Neural progenitor cell (in vitro differentiated cells): ENCODE data around the gene SPATA6.
"Not testable (repeated sequence)": the region's sequence is repeated elsewhere in the genome, so short reads cannot be mapped to it uniquely, and the experiment has no call there.

Experiments used
- CTCF ChIP-seq: fragments of 200-600 bp; sonication (generic); IDR thresholded peaks from 2 replicates; pipeline ENCODE4 v1.5.1; 2017; ENCODE audit warnings: antibody characterized with exemption, mild to moderate bottlenecking
- EZH2 ChIP-seq: fragments of 200-600 bp; sonication (generic); IDR thresholded peaks from 2 replicates; pipeline ENCODE4 v1.6.1; 2017; ENCODE audit warnings: antibody characterized with exemption, mild to moderate bottlenecking, moderate library complexity
- EZH2phosphoT487 ChIP-seq: fragments of 200-600 bp; sonication (generic); IDR thresholded peaks from 2 replicates; pipeline ENCODE4 v1.6.1; 2017; ENCODE audit warnings: antibody characterized with exemption

GRCh38 chr1:48437379-48437778 lies 34.6 kb downstream of the SPATA6 start:
- TF ChIP-seq CTCF, EZH2phosphoT487, EZH2: not testable (repeated sequence)
